Fibroblast of lung (primary cell): Measurements from ENCODE around the gene TSPAN10. TPM values are rescaled to one million over a fixed set of nuclear protein-coding genes. Genes with fewer than 3 reads are reported as not detected.

Experiments
- DNase-seq, 2 donors: peaks; one replicate each; pipeline versions ENCODE4 v3.0.0 to v3.0.0-alpha.2; 2010; ENCODE audit warnings: low read depth in 2 of 2
- H2AFZ ChIP-seq: 2 replicates; pipeline ENCODE4 v1.5.1; 2012; ENCODE audit warnings: low read length, control low read depth, inconsistent platforms
- H3K27ac ChIP-seq: 2 replicates; pipeline ENCODE4 v1.5.1; 2011; ENCODE audit warnings: low read length, control low read depth; ENCODE audit not compliant: insufficient read depth
- H3K27me3 ChIP-seq: 2 replicates; pipeline ENCODE4 v1.5.1; 2011; ENCODE audit warnings: mild to moderate bottlenecking, low read length; ENCODE audit not compliant: control insufficient read depth, insufficient read depth
- H3K36me3 ChIP-seq: 2 replicates; pipeline ENCODE4 v1.5.1; 2011; ENCODE audit warnings: low read length; ENCODE audit not compliant: control insufficient read depth, insufficient read depth
- H3K4me1 ChIP-seq: 2 replicates; pipeline ENCODE4 v1.5.1; 2011; ENCODE audit warnings: low read length; ENCODE audit not compliant: control insufficient read depth, insufficient read depth; ENCODE audit errors: extremely low read depth
- H3K4me2 ChIP-seq: 2 replicates; pipeline ENCODE4 v1.5.1; 2011; ENCODE audit warnings: low read length, control low read depth; ENCODE audit not compliant: insufficient read depth; ENCODE audit errors: extremely low read depth
- H3K4me3 ChIP-seq, 4 experiments: fragments of 200-600 bp in 1 of 4; sonication (generic) in 1 of 4; replicated peaks in 1 of 4; 2 replicates each; pipeline ENCODE4 v1.5.1; 2011 to 2016; ENCODE audit warnings: low read length in 4 of 4, low read depth in 3 of 4, mild to moderate bottlenecking in 3 of 4, control low read depth in 2 of 4, inconsistent platforms in 1 of 4, mixed read lengths in 1 of 4; ENCODE audit not compliant: insufficient read depth in 1 of 4; ENCODE audit errors: control extremely low read depth in 1 of 4
- H3K79me2 ChIP-seq: 2 replicates; pipeline ENCODE4 v1.5.1; 2012; ENCODE audit warnings: mild to moderate bottlenecking, low read length, inconsistent platforms; ENCODE audit not compliant: control insufficient read depth, insufficient read depth
- H3K9ac ChIP-seq: 2 replicates; pipeline ENCODE4 v1.5.1; 2011; ENCODE audit warnings: mild to moderate bottlenecking, low read length, control low read depth; ENCODE audit not compliant: insufficient read depth
- H3K9me3 ChIP-seq: 2 replicates; pipeline ENCODE4 v1.5.1; 2012; ENCODE audit warnings: low read depth, low read length; ENCODE audit not compliant: control insufficient read depth, insufficient read depth
- H4K20me1 ChIP-seq: 2 replicates; pipeline ENCODE4 v1.5.1; 2011; ENCODE audit warnings: low read length; ENCODE audit not compliant: control insufficient read depth, insufficient read depth; ENCODE audit errors: extremely low read depth
- EZH2 ChIP-seq: IDR thresholded peaks from 2 replicates; pipeline ENCODE4 v1.5.1; 2012; ENCODE audit warnings: low read length, control low read depth, mild to moderate bottlenecking; ENCODE audit errors: missing control alignments
- polyA plus RNA-seq, 2 donors: library from polyadenylated mRNA; depleted of rRNA in 1 of 2; stranded (reverse) in 1 of 2; unstranded in 1 of 2; fragments of >200 nt; gene quantifications; 2 replicates each; pipeline ENCODE4 v1.2.1, GENCODE V29; 2011 to 2012; ENCODE audit warnings: missing spikeins in 1 of 2
- total RNA-seq: library from RNA; depleted of rRNA; stranded (reverse); fragments of >200 nt; gene quantifications from 2 replicates; pipeline ENCODE4 v1.2.1, GENCODE V29; 2014
- TF ChIP-seq, protein P1 (sequence below), 2 donors: IDR thresholded peaks in 1 of 2; conservative IDR thresholded peaks in 1 of 2; 1 replicate in 1 of 2; 2 replicates in 1 of 2; pipeline ENCODE4 v1.5.1; 2011 to 2012; ENCODE audit warnings: low read length in 2 of 2, control low read depth in 1 of 2, inconsistent platforms in 1 of 2, low read depth in 1 of 2, mild to moderate bottlenecking in 1 of 2

The TSPAN10 gene
- total and polyA plus RNA-seq, 2 donors (not counting 1 experiment from before 2014, with no cell fraction given): 1.3 to 3.0 TPM

DNA sequence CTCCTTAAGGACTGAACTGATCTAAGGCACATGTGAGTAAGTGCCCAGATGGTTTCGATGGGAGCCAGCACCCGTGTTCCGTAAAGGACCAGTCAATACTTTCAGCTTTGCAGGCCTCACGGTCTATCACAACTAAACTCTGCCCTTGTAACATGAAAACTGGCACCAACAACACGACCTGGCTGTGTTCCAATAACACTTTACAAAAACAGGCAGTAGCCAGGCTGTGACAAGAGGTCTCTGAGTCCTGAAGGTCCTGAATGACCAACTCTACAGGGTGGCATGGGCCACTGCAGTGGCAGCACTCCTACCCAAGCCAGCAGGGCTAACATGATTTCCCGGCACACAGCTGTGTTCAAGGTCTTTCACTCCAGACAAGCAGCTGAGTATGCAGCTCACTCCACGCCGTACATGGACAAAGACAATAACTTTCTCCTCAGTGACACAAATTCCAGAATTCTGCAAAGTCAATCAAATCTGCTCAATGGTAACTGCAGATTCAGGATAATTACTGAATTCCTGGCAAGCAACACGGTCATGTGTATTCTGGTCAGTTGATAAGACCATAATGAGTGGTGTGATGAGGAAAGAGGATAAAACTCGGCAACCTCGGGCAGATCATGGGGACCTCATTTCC is 15.4 kb upstream of the TSPAN10 start:
- Histone ChIP-seq H3K4me1 (no peaks in the 10 kb centered on the region), H3K9me3 (no peaks in the 10 kb centered on the region), H2AFZ (no peak overlapping the region), H3K36me3 (peaks cover 18% of the 10 kb centered on the region), H3K4me3 (no peak overlapping the region), H4K20me1 (no peaks in the 10 kb centered on the region), H3K79me2 (peaks cover 28% of the 10 kb centered on the region), H3K27ac (no peak overlapping the region), H3K9ac (no peak overlapping the region), H3K4me2 (no peak overlapping the region), H3K27me3 (no peaks in the 10 kb centered on the region)
- peak in 1 of 2 donors; percentile 33 for DNase-seq
- TF ChIP-seq, protein P1, sequence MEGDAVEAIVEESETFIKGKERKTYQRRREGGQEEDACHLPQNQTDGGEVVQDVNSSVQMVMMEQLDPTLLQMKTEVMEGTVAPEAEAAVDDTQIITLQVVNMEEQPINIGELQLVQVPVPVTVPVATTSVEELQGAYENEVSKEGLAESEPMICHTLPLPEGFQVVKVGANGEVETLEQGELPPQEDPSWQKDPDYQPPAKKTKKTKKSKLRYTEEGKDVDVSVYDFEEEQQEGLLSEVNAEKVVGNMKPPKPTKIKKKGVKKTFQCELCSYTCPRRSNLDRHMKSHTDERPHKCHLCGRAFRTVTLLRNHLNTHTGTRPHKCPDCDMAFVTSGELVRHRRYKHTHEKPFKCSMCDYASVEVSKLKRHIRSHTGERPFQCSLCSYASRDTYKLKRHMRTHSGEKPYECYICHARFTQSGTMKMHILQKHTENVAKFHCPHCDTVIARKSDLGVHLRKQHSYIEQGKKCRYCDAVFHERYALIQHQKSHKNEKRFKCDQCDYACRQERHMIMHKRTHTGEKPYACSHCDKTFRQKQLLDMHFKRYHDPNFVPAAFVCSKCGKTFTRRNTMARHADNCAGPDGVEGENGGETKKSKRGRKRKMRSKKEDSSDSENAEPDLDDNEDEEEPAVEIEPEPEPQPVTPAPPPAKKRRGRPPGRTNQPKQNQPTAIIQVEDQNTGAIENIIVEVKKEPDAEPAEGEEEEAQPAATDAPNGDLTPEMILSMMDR (conservative IDR thresholded peaks at IDR 0.05 in 1 of 2, IDR thresholded peaks at IDR 0.05 in 1 of 2; ENCODE audit: low read depth in 1 of 2, low read length in 2 of 2): no peak
- no peak for TF ChIP-seq EZH2

DNA sequence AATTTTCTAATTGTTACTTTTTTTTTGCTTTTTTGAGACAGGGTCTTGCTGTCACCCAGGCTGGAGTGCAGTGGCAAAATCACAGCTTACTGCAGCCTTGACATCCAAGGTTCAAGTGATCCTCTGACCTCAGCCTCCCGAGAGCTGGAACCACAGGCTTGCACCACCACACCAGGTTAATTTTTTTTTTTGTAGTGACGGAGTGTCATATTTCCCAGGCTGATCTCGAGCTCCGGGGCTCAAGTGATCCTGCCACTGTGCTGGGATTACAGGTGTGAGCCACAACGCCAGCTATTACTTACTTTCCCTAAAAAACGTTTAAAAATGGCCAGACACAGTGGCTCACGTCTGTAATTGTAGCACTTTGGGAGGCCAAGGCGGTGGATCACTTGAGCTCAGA is 6.7 kb upstream of the TSPAN10 start:
- Histone ChIP-seq H3K4me3 (no peak overlapping the region), H3K79me2 (peaks cover 47% of the 10 kb centered on the region), H3K9me3 (no peaks in the 10 kb centered on the region), H3K4me1 (peaks cover under 1% of the 10 kb centered on the region), H2AFZ (no peak overlapping the region), H3K4me2 (no peak overlapping the region), H3K27ac (no peak overlapping the region), H4K20me1 (no peaks in the 10 kb centered on the region), H3K27me3 (no peaks in the 10 kb centered on the region), H3K36me3 (peaks cover 5% of the 10 kb centered on the region), H3K9ac (no peak overlapping the region)
- DNase-seq: no peak
- TF ChIP-seq EZH2: no peak
- TF ChIP-seq, protein P1 (conservative IDR thresholded peaks at IDR 0.05 in 1 of 2, IDR thresholded peaks at IDR 0.05 in 1 of 2; ENCODE audit: low read depth in 1 of 2, low read length in 2 of 2): no peak

DNA sequence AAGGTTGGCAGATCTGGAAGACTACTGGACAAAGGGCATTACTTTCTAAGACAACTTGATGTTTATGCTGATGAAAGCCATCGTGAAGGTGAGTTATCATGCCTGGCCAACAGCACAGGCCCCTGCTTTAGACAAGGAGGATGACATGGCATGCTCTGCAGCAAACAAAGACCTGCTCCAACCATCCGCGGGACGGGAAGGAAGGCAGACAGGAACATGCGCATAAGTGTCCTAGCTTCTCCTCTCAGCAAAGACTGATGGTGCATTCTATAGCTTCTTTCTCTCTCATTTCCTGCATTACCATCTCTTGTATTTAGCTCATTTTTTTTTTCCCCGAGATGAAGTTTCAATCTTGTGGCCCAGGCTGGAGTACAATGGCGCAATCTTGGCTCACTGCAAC is 5.5 kb upstream of the TSPAN10 start:
- H3K9me3 ChIP-seq: no peaks in the 10 kb centered on the region
- H4K20me1 ChIP-seq: no peaks in the 10 kb centered on the region
- H3K9ac ChIP-seq: no peak overlapping the region
- DNase-seq: no peak
- H2AFZ ChIP-seq: no peak overlapping the region
- no peak for TF ChIP-seq EZH2
- TF ChIP-seq, protein P1 (conservative IDR thresholded peaks at IDR 0.05 in 1 of 2, IDR thresholded peaks at IDR 0.05 in 1 of 2; ENCODE audit: low read depth in 1 of 2, low read length in 2 of 2): no peak
- peaks cover 4% of the 10 kb centered on the region for H3K4me1 ChIP-seq
- H3K27ac ChIP-seq: no peak overlapping the region
- H3K27me3 ChIP-seq: no peaks in the 10 kb centered on the region
- peaks cover 3% of the 10 kb centered on the region for H3K36me3 ChIP-seq
- H3K4me2 ChIP-seq: no peak overlapping the region
- no peak overlapping the region for H3K4me3 ChIP-seq
- H3K79me2 ChIP-seq: peaks cover 57% of the 10 kb centered on the region
